K562 (cell line): ENCODE data around the gene HEMGN. TPM values are rescaled to one million over a fixed set of nuclear protein-coding genes. Genes with fewer than 3 reads are reported as not detected.

Experiments
- ATAC-seq: fragments of 200-7000 bp; cut with Tn5 transposase; 3 replicates; pipeline ENCODE4 v1.9.1; 2020; ENCODE audit warnings: moderate library complexity
- BruUV-seq: library from RNA; stranded (reverse); fragments of 400-500 nt; replicated peaks from 2 replicates; lab custom pipeline; 2021; lab: Mats Ljungman, UMichigan
- CTCF ChIA-PET: fragments of 300-600 bp; formaldehyde crosslinking; extraction: SDS; loops from one replicate; lab custom pipeline; 2021; ENCODE audit warnings: low intra/inter-chr PET ratio; lab: Yijun Ruan, JAX
- POLR2A ChIA-PET: fragments of 300-600, 350-650 bp; sonication (Branson Sonifier 250); formaldehyde crosslinking; extraction: SDS; loops from one replicate; lab custom pipeline; 2021; ENCODE audit warnings: antibody characterized with exemption, inconsistent platforms; lab: Yijun Ruan, JAX
- DNase-seq, 4 experiments: peaks; one replicate each; pipeline versions ENCODE4 v3.0.0 to v3.0.0-alpha.2; 2011 to 2018; ENCODE audit warnings: low spot score in 3 of 4, mixed read lengths in 3 of 4; ENCODE audit errors: extremely low read depth in 1 of 4
- FAIRE-seq: peaks from 2 replicates; lab custom pipeline; 2011; peaks lifted over from hg19 to GRCh38; lab: Jason Lieb, UNC
- H2AFZ ChIP-seq: 2 replicates; pipeline ENCODE4 v1.6.0; 2011; ENCODE audit warnings: low read depth, low read length, control low read depth, inconsistent platforms
- H3K27ac ChIP-seq: fragments of 200-600 bp; 3 replicates; pipeline ENCODE4 v1.8.0; 2011; ENCODE audit warnings: low read depth, mild to moderate bottlenecking, control low read depth, inconsistent platforms, low read length, moderate library complexity, mixed read lengths; ENCODE audit errors: extremely low read depth
- H3K27me3 ChIP-seq, 2 experiments: fragments of 300-600 bp in 1 of 2; 2 replicates in 1 of 2; 3 replicates in 1 of 2; pipeline versions ENCODE4 v1.6.0 to v1.8.0; 2011; ENCODE audit warnings: inconsistent platforms in 2 of 2, low read length in 2 of 2, mild to moderate bottlenecking in 1 of 2, mixed read lengths in 1 of 2, moderate library complexity in 1 of 2; ENCODE audit not compliant: control insufficient read depth in 2 of 2, insufficient read depth in 2 of 2
- H3K36me3 ChIP-seq: fragments of 300-600 bp; 3 replicates; pipeline ENCODE4 v1.8.0; 2011; ENCODE audit warnings: mild to moderate bottlenecking, low read length, inconsistent platforms; ENCODE audit not compliant: control insufficient read depth, insufficient read depth
- H3K4me1 ChIP-seq, 2 experiments: fragments of 200-600 bp in 1 of 2; replicated peaks in 1 of 2; 2 replicates in 1 of 2; 3 replicates in 1 of 2; pipeline versions ENCODE4 v1.5.1 to v1.8.0; 2011; ENCODE audit warnings: inconsistent platforms in 2 of 2, low read length in 2 of 2, mild to moderate bottlenecking in 1 of 2, mixed read lengths in 1 of 2, moderate library complexity in 1 of 2; ENCODE audit not compliant: control insufficient read depth in 2 of 2, insufficient read depth in 2 of 2
- H3K4me2 ChIP-seq: 2 replicates; pipeline ENCODE4 v1.6.1; 2011; ENCODE audit warnings: low read length, control low read depth, inconsistent platforms, mixed read lengths; ENCODE audit not compliant: insufficient read depth
- H3K4me3 ChIP-seq: fragments of 200-600 bp; sonication (generic), shearing (Covaris generic); 2 replicates; pipeline ENCODE4 v1.5.1; 2016; ENCODE audit warnings: control low read depth, inconsistent platforms
- H3K79me2 ChIP-seq: fragments of 200-600 bp; 3 replicates; pipeline ENCODE4 v1.8.0; 2011; ENCODE audit warnings: low read length, inconsistent platforms; ENCODE audit not compliant: control insufficient read depth, insufficient read depth
- H3K9ac ChIP-seq, 2 experiments: 2 replicates each; pipeline versions ENCODE4 v1.6.0 to v1.6.1; 2011; ENCODE audit warnings: low read depth in 2 of 2, low read length in 2 of 2, control low read depth in 1 of 2, inconsistent platforms in 1 of 2, mild to moderate bottlenecking in 1 of 2, mixed read lengths in 1 of 2; ENCODE audit not compliant: insufficient read depth in 1 of 2
- H3K9me1 ChIP-seq: one replicate; pipeline ENCODE4 v1.6.0; 2011; ENCODE audit warnings: inconsistent platforms, mild to moderate bottlenecking, low read length, moderate library complexity; ENCODE audit not compliant: control insufficient read depth, insufficient read depth
- H3K9me3 ChIP-seq: replicated peaks from 2 replicates; pipeline ENCODE4 v1.5.1; 2011; ENCODE audit warnings: low read depth, low read length, inconsistent platforms; ENCODE audit not compliant: control insufficient read depth, insufficient read depth
- H4K20me1 ChIP-seq: replicated peaks from 2 replicates; pipeline ENCODE4 v1.6.1; 2011; ENCODE audit warnings: low read length, inconsistent platforms, mixed read lengths; ENCODE audit not compliant: control insufficient read depth, insufficient read depth
- GATAD2B ChIP-seq: fragments of 450-650 bp; IDR thresholded peaks from 2 replicates; pipeline ENCODE4 v1.6.1; 2017; ENCODE audit warnings: mild to moderate bottlenecking, borderline replicate concordance
- RAD21 ChIP-seq, 2 experiments: fragments of 250-450 bp in 1 of 2; fragments of 450-650 bp in 1 of 2; sonication (Bioruptor Pico) in 1 of 2; formaldehyde crosslinking in 1 of 2; IDR thresholded peaks in 1 of 2; conservative IDR thresholded peaks in 1 of 2; 2 replicates each; pipeline versions ENCODE4 v1.4.0 to v1.8.0; 2020 to 2022; ENCODE audit warnings: mild to moderate bottlenecking in 2 of 2, moderate library complexity in 1 of 2
- in situ Hi-C: fragments of 300-500 bp; cut with MboI; formaldehyde crosslinking; loops from 4 replicates; pipeline ENCODE4 v1.15.0; 2018; ENCODE audit warnings: inconsistent platforms, mixed read lengths
- intact Hi-C: fragments of 100-400 bp; cut with micrococcal nuclease; formaldehyde crosslinking; loops from 2 replicates; pipeline ENCODE4 v1.14.2; 2022
- polyA plus RNA-seq, 8 experiments: library from polyadenylated mRNA; depleted of rRNA in 4 of 8; stranded (reverse) in 5 of 8; unstranded in 3 of 8; fragments of >200 nt; fragmentation: Nextera tagmentation in 2 of 8; fragmentation: Illumina TruSeq in 1 of 8; extraction: Ambion mirVana in 2 of 8; extraction: Trizol in 1 of 8; gene quantifications; 2 replicates each; pipeline versions ENCODE4 v1.2.1 to v1.2.3, GENCODE V29; 2011 to 2014; ENCODE audit warnings: inconsistent platforms in 1 of 8, missing spikeins in 1 of 8
- total RNA-seq, 7 experiments: library from RNA; depleted of rRNA in 6 of 7; stranded (reverse); fragments of >200 nt in 6 of 7; fragmentation: Illumina TruSeq in 2 of 7; extraction: Trizol in 2 of 7; gene quantifications; 2 replicates each; pipeline versions ENCODE4 v1.2.1 to v1.2.3, GENCODE V29; 2011 to 2021; ENCODE audit warnings: low replicate concordance in 1 of 7
- TF ChIP-seq, protein P1 (sequence below): fragments of 450-650 bp; IDR thresholded peaks from 2 replicates; pipeline ENCODE4 v1.6.1; 2017; ENCODE audit warnings: antibody characterized with exemption, mild to moderate bottlenecking
- TF ChIP-seq, protein P2 (sequence below), 2 experiments: fragments of 450-650 bp in 1 of 2; sonication (generic) in 1 of 2; formaldehyde crosslinking in 1 of 2; IDR thresholded peaks; 2 replicates each; pipeline versions ENCODE4 v1.7.1 to v1.9.0; 2016 to 2022; ENCODE audit warnings: inconsistent platforms in 1 of 2, mild to moderate bottlenecking in 1 of 2, missing genetic modification reagents in 1 of 2

HEMGN gene
- total and polyA plus RNA-seq, 9 of the 15 experiments (the other 6 are each of a cell fraction or from before 2014, with no cell fraction given): 56.3 to 258 (median 137) TPM

DNA sequence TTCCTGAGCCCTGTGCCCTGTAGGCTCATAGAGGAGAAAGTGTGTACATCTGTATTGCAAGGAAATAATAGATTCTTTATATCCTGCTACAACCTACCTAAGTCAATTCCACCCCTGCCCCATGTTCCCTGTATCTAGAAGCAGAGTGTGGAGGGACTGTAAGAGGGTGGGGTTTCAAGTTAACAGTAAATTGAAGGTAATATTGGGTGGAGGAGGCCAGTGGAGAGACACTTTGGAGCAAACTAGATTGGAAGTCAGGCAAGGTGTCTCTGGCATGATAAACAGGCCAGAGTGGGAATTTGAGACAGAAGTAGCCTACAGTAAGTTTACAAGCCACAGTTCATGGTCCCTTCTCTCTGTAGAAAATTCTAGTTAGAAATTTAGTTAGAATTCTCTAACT, 2.3 kb upstream of the HEMGN start (continued):
- TF ChIP-seq, protein P1, sequence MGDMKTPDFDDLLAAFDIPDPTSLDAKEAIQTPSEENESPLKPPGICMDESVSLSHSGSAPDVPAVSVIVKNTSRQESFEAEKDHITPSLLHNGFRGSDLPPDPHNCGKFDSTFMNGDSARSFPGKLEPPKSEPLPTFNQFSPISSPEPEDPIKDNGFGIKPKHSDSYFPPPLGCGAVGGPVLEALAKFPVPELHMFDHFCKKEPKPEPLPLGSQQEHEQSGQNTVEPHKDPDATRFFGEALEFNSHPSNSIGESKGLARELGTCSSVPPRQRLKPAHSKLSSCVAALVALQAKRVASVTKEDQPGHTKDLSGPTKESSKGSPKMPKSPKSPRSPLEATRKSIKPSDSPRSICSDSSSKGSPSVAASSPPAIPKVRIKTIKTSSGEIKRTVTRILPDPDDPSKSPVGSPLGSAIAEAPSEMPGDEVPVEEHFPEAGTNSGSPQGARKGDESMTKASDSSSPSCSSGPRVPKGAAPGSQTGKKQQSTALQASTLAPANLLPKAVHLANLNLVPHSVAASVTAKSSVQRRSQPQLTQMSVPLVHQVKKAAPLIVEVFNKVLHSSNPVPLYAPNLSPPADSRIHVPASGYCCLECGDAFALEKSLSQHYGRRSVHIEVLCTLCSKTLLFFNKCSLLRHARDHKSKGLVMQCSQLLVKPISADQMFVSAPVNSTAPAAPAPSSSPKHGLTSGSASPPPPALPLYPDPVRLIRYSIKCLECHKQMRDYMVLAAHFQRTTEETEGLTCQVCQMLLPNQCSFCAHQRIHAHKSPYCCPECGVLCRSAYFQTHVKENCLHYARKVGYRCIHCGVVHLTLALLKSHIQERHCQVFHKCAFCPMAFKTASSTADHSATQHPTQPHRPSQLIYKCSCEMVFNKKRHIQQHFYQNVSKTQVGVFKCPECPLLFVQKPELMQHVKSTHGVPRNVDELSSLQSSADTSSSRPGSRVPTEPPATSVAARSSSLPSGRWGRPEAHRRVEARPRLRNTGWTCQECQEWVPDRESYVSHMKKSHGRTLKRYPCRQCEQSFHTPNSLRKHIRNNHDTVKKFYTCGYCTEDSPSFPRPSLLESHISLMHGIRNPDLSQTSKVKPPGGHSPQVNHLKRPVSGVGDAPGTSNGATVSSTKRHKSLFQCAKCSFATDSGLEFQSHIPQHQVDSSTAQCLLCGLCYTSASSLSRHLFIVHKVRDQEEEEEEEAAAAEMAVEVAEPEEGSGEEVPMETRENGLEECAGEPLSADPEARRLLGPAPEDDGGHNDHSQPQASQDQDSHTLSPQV: peak; percentile 71; the same call in 1 of the 2 replicates
- TF ChIP-seq RAD21 (CRISPR knock-in tag; conservative IDR thresholded peaks at IDR 0.05 in 1 of 2, IDR thresholded peaks at IDR 0.05 in 1 of 2): no peak

DNA sequence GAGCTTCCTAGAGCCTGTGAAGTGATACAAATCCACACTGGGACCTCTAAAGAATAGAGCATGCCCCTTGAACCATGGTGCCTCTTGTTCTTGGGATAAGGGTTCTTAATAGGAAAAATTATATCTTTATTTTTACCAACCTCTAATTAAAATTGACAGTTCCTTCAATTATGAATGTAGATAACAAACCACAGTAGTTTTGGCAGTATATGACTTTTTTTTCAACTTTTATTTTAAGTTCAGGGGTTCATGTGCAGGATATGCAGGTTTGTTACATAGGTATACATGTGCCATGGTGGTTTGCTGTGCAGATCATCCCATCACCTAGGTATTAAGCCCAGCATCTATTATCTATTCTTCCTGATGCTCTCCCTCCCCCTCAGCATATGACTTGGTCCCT, 974 bp downstream of the HEMGN start:
- H3K9me3 ChIP-seq: no peaks in the 10 kb centered on the region
- H3K4me3 ChIP-seq: peak overlapping the region; percentile 43
- ChIA-PET POLR2A (interaction anchor here (0.9 to 1.7 kb wide), 5 partner anchors 12 to 49 kb away, joined by 3 to 8 read pairs (median 5); partner anchors contain the start of gene ANP32B), CTCF (no interaction called here)
- H4K20me1 ChIP-seq: no peaks in the 10 kb centered on the region
- H3K36me3 ChIP-seq: peaks cover 42% of the 10 kb centered on the region
- H3K27me3 ChIP-seq: no peaks in the 10 kb centered on the region
- peak overlapping the region; percentile 95 for H3K4me2 ChIP-seq
- DNase-seq (no peak), ATAC-seq (peak; percentile 8), FAIRE-seq (no peak)
- no TSS peak for BruUV-seq
- intact Hi-C loops (no loop called here), in situ Hi-C loops (no loop called here)
- peaks cover 96% of the 10 kb centered on the region for H3K79me2 ChIP-seq
- H3K27ac ChIP-seq: peak overlapping the region; percentile 79
- H3K9me1 ChIP-seq: no peaks in the 10 kb centered on the region
- no peak overlapping the region for H2AFZ ChIP-seq
- peak overlapping the region in 1 of 2 experiments; percentile 84; a peak in 2 of 4 replicates for H3K9ac ChIP-seq
- H3K4me1 ChIP-seq: peaks cover 21 to 48% of the 10 kb centered on the region in 2 experiments; a peak in 4 of 5 replicates
- TF ChIP-seq, protein P2, sequence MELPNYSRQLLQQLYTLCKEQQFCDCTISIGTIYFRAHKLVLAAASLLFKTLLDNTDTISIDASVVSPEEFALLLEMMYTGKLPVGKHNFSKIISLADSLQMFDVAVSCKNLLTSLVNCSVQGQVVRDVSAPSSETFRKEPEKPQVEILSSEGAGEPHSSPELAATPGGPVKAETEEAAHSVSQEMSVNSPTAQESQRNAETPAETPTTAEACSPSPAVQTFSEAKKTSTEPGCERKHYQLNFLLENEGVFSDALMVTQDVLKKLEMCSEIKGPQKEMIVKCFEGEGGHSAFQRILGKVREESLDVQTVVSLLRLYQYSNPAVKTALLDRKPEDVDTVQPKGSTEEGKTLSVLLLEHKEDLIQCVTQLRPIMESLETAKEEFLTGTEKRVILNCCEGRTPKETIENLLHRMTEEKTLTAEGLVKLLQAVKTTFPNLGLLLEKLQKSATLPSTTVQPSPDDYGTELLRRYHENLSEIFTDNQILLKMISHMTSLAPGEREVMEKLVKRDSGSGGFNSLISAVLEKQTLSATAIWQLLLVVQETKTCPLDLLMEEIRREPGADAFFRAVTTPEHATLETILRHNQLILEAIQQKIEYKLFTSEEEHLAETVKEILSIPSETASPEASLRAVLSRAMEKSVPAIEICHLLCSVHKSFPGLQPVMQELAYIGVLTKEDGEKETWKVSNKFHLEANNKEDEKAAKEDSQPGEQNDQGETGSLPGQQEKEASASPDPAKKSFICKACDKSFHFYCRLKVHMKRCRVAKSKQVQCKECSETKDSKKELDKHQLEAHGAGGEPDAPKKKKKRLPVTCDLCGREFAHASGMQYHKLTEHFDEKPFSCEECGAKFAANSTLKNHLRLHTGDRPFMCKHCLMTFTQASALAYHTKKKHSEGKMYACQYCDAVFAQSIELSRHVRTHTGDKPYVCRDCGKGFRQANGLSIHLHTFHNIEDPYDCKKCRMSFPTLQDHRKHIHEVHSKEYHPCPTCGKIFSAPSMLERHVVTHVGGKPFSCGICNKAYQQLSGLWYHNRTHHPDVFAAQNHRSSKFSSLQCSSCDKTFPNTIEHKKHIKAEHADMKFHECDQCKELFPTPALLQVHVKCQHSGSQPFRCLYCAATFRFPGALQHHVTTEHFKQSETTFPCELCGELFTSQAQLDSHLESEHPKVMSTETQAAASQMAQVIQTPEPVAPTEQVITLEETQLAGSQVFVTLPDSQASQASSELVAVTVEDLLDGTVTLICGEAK (IDR thresholded peaks at IDR 0.05): peak; percentile 3; the same call in 1 of the 2 replicates
- TF ChIP-seq, protein P2 (CRISPR knock-in tag; IDR thresholded peaks at IDR 0.05): no peak
- TF ChIP-seq GATAD2B: no peak
